ENCODE measurements around the gene RFLNA. TPM values are rescaled to one million over a fixed set of nuclear protein-coding genes. Genes with fewer than 3 reads are reported as not detected.
A peak's percentile ranks its signal among the peaks of the same experiment; 100 is the strongest.

The RFLNA gene
- total RNA-seq, 1 experiment from 2014 or later, result not detected

DNA sequence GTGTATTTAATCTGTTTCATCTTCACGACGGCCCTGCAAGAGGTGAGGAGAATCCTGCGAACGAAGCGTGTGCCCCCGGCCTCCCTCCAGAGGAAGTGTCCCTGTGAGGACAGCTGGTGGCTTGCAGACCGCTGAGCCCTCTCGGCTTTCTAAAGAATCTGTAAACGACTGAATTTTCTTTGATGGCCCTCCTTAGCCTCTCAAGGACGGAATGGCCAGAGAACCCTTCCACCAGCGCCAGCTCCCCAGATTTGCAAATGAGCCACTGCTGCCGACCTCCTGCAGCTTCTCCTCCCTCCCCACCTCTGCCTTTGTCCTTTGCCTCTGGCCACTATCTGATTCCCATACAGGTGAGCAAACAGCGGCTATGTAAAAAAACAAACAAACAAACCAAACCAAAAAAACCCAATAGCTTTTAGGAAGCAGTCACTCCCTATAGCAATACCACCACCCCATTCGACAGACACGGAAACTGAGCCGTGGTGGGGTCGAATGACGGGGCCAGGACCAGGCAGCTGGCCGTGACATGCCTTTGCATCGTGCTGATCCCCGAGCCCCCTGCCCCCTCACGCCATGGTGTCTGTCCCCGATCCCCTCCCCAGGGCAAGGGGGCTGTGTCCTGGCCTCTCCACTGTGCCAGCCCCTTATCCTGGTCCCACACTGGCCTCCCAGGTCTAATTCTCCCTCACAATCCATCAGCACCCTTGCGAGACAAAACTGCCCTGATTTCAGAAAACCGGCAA is 23.6 kb downstream of the RFLNA start:
- TF ChIP-seq, protein P1, sequence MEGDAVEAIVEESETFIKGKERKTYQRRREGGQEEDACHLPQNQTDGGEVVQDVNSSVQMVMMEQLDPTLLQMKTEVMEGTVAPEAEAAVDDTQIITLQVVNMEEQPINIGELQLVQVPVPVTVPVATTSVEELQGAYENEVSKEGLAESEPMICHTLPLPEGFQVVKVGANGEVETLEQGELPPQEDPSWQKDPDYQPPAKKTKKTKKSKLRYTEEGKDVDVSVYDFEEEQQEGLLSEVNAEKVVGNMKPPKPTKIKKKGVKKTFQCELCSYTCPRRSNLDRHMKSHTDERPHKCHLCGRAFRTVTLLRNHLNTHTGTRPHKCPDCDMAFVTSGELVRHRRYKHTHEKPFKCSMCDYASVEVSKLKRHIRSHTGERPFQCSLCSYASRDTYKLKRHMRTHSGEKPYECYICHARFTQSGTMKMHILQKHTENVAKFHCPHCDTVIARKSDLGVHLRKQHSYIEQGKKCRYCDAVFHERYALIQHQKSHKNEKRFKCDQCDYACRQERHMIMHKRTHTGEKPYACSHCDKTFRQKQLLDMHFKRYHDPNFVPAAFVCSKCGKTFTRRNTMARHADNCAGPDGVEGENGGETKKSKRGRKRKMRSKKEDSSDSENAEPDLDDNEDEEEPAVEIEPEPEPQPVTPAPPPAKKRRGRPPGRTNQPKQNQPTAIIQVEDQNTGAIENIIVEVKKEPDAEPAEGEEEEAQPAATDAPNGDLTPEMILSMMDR (IDR thresholded peaks at IDR 0.05; ENCODE audit: unreplicated experiment), result no peak
- Mint-ChIP-seq H3K27me3 (ENCODE audit: insufficient read depth, unreplicated experiment) (peaks cover 21% of the 10 kb centered on the region), H3K36me3 (ENCODE audit: insufficient read depth, unreplicated experiment) (peaks cover 6% of the 10 kb centered on the region), H3K4me3 (ENCODE audit: unreplicated experiment) (no peak overlapping the region), H3K4me1 (ENCODE audit: insufficient read depth, unreplicated experiment) (no peaks in the 10 kb centered on the region), H3K27ac (ENCODE audit: low read depth, unreplicated experiment) (no peak overlapping the region), H3K9me3 (ENCODE audit: unreplicated experiment) (no peaks in the 10 kb centered on the region)
- POLR2A ChIA-PET, result no interaction called here
- BruUV-seq (replicated peaks), result no TSS peak
- intact Hi-C loops (cut with micrococcal nuclease), result no loop called here
- CTCF ChIA-PET, result interaction anchor here (0.7 to 2.2 kb wide), 7 partner anchors 8 to 408 kb away, joined by 3 to 20 read pairs (median 4); no protein-coding TSS in a partner anchor
- no peak for DNase-seq (ENCODE audit: unreplicated experiment)

DNA sequence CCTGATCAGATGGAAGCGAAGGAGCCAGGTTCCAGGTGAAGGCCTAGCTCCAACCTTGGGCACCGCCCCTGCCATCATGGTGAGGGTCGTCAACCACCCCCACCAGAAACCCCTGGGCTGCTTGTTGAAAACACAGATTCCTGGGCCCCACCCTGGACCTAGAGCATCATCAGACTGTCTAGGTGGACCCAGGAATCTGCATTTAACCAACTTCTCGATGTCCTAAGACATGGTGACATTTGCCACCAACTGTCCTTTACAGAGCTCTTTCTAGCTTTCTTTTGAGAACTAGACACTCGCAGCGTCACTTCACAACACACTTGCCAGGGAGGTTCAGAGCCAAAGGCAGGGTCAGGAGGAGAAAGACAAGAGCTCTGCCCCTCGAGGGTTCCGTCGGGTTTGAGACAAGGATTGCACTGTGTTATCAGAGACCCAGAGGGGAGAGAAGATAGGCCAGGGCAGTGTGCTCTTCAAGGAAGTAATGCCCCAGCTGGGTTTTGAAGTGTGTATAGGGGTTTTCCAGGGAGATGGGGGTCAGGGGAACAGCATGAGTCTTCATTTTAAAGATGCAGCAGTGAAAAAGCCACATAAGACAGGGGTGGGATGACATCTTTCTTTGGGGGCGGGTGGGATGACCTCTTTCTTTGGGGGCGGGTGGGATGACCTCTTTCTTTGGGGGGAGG is 24.6 kb downstream of the RFLNA start:
- CTCF ChIA-PET, result interaction anchor here (0.7 to 2.2 kb wide), 10 partner anchors 9 to 303 kb away, joined by 3 to 20 read pairs (median 4); no protein-coding TSS in a partner anchor
- peaks cover 13% of the 10 kb centered on the region for H3K27me3 Mint-ChIP-seq (ENCODE audit: insufficient read depth, unreplicated experiment)
- no peaks in the 10 kb centered on the region for H3K9me3 Mint-ChIP-seq (ENCODE audit: unreplicated experiment)
- POLR2A ChIA-PET, result no interaction called here
- H3K27ac Mint-ChIP-seq (ENCODE audit: low read depth, unreplicated experiment), result no peak overlapping the region
- intact Hi-C loops (cut with micrococcal nuclease), result no loop called here
- H3K36me3 Mint-ChIP-seq (ENCODE audit: insufficient read depth, unreplicated experiment), result peaks cover 17% of the 10 kb centered on the region
- DNase-seq (ENCODE audit: unreplicated experiment), result no peak
- no peak overlapping the region for H3K4me3 Mint-ChIP-seq (ENCODE audit: unreplicated experiment)
- no peaks in the 10 kb centered on the region for H3K4me1 Mint-ChIP-seq (ENCODE audit: insufficient read depth, unreplicated experiment)
- BruUV-seq (replicated peaks), result no TSS peak
- TF ChIP-seq, protein P1 (IDR thresholded peaks at IDR 0.05; ENCODE audit: unreplicated experiment), result no peak

DNA sequence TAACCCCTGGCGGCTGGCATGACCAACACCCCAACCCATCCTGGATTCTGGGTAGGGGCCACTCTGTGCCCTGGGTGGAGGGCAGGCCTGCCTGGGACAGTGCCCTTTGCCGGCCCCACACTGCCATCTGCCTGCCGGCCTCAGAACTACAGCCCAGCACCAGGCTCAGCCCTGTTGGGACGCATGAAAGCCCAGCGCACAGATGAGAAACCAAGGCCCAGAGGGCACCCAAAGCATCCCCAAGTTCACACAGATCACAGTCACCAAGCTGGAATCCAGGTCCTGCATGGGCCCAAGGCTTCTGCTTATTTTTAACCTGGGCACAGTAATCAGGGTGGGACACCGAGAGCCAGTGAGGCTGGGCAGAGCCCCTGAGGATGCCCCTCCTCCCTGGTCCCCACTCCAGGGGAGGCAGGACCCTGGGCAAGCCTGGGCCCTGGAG is 26.2 kb downstream of the RFLNA start:
- TF ChIP-seq, protein P1 (IDR thresholded peaks at IDR 0.05; ENCODE audit: unreplicated experiment), result peak; percentile 94
- CTCF ChIA-PET, result interaction anchor here (0.7 to 2.7 kb wide), 17 partner anchors 11 to 702 kb away, joined by 3 to 22 read pairs (median 4); no protein-coding TSS in a partner anchor
- no peaks in the 10 kb centered on the region for H3K9me3 Mint-ChIP-seq (ENCODE audit: unreplicated experiment)
- H3K4me1 Mint-ChIP-seq (ENCODE audit: insufficient read depth, unreplicated experiment), result no peaks in the 10 kb centered on the region
- H3K36me3 Mint-ChIP-seq (ENCODE audit: insufficient read depth, unreplicated experiment), result peaks cover 25% of the 10 kb centered on the region
- BruUV-seq (replicated peaks), result no TSS peak
- H3K27ac Mint-ChIP-seq (ENCODE audit: low read depth, unreplicated experiment), result no peak overlapping the region
- intact Hi-C loops (cut with micrococcal nuclease), result loop anchor here (1.0 kb wide), 1 partner anchor 285 kb away; no protein-coding TSS in a partner anchor
- no peak overlapping the region for H3K4me3 Mint-ChIP-seq (ENCODE audit: unreplicated experiment)
- DNase-seq (ENCODE audit: unreplicated experiment), result peak; percentile 63
- POLR2A ChIA-PET, result no interaction called here
- H3K27me3 Mint-ChIP-seq (ENCODE audit: insufficient read depth, unreplicated experiment), result peaks cover 13% of the 10 kb centered on the region

Measured in MCF 10A (cell line).